Right lobe of liver (tissue), 6 donors: ENCODE results near the gene KCNQ1OT1. TPM values are rescaled to one million over a fixed set of nuclear protein-coding genes. Genes with fewer than 3 reads are reported as not detected.

Experiments used
- ATAC-seq, 4 donors: fragments of 200-7000 bp; cut with Tn5 transposase; one replicate each; pipeline ENCODE4 v1.9.1; 2020; ENCODE audit warnings: mild to moderate bottlenecking in 4 of 4, moderate library complexity in 4 of 4
- DNase-seq, 3 donors: peaks; one replicate each; pipeline ENCODE4 v3.0.0-alpha.2; 2020
- H3K27ac ChIP-seq, 3 donors: fragments of 200-600 bp; one replicate each; pipeline ENCODE4 v1.8.0; 2022
- H3K27me3 ChIP-seq, 2 donors: fragments of 200-600 bp; one replicate each; pipeline ENCODE4 v1.8.0; 2022
- H3K36me3 ChIP-seq, 4 donors: fragments of 200-600 bp; sonication (generic) in 1 of 4; one replicate each; pipeline versions ENCODE4 v1.5.1 to v1.8.0; 2017 to 2022; ENCODE audit warnings: control low read depth in 1 of 4
- H3K4me1 ChIP-seq, 4 donors: fragments of 200-600 bp; sonication (generic) in 1 of 4; one replicate each; pipeline versions ENCODE4 v1.5.1 to v1.8.0; 2017 to 2022; ENCODE audit warnings: control low read depth in 1 of 4
- H3K4me3 ChIP-seq, 3 donors: fragments of 200-600 bp; one replicate each; pipeline ENCODE4 v1.8.0; 2022
- H3K9me3 ChIP-seq, 4 donors: fragments of 200-600 bp; sonication (generic) in 1 of 4; one replicate each; pipeline versions ENCODE4 v1.5.1 to v1.8.0; 2017 to 2022; ENCODE audit warnings: control low read depth in 1 of 4
- POLR2A ChIP-seq: fragments of 450-650 bp; IDR thresholded peaks from one replicate; pipeline ENCODE4 v1.6.1; 2017; ENCODE audit warnings: antibody characterized with exemption, mild to moderate bottlenecking
- WGBS: methylation state at CpG from one replicate; pipeline ENCODE4 v1.1.6; 2018; ENCODE audit warnings: low coverage, low lambda C conversion rate; ENCODE audit not compliant: insufficient coverage; ENCODE audit errors: missing lambda C conversion rate; 5-methylcytosine and 5-hydroxymethylcytosine counted together
- intact Hi-C, 2 donors: fragments of 100-400 bp; cut with DNase I; formaldehyde crosslinking; loops; one replicate each; pipeline versions ENCODE4 v1.11.2 to v1.14.1; 2022
- total RNA-seq, 6 experiments: library from RNA; depleted of rRNA in 2 of 6; stranded (reverse); fragments of >200 nt in 2 of 6; fragmentation: NEBNext Ultra II Directional in 3 of 6; extraction: Animal tissue kit (Norgen Biotek cat#: 25700) in 3 of 6; gene quantifications; one replicate each; pipeline versions ENCODE4 v1.1.0 to v1.2.4, GENCODE V29; 2016 to 2023
- TF ChIP-seq, protein P1 (sequence below), 4 donors: fragments of 200-600 bp in 3 of 4; fragments of 450-650 bp in 1 of 4; IDR thresholded peaks; one replicate each; pipeline versions ENCODE4 v1.5.1 to v1.8.0; 2016 to 2022; ENCODE audit warnings: antibody characterized with exemption in 4 of 4, mild to moderate bottlenecking in 2 of 4
- donor health status: DM: no; HTN: yes; CAD: no.
- donor health status: DM: no; HTN: no; CAD: no.
- donor health status: DM: no; HTN: no; CAD: no.
- donor health status: DM: no; HTN: yes; CAD: no.
- donor health status: DM: no; HTN: yes; CAD: no.

Gene KCNQ1OT1
- total RNA-seq, 6 experiments from 2014 or later: 0.37 to 1.7 (median 0.60) TPM

DNA sequence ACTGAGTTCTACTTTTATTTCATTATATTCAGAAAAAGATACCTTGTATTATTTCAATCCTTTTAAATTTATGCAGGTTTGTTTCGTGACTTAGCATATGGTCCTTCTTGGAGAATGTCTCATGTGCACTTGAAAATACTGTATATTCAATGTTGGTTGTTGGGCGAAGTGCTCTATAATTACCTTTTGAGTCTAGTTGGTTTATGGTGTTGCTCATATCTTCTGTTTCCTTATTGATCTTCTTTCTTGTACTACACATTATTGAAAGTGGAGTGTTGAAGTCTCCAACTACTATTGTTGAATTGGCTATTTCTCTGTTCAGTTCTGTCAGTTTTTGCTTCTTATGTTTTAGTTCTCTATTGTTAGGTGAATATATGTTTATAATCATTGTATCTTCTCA, 90.4 kb downstream of the KCNQ1OT1 start:
- no peak overlapping the region for H3K27ac ChIP-seq
- H3K4me1 ChIP-seq: no peaks in the 10 kb centered on the region
- DNase-seq (no peak), ATAC-seq (no peak)
- WGBS: 74% methylated on average over 2 of the region's 2 CpGs
- H3K4me3 ChIP-seq: no peak overlapping the region
- TF ChIP-seq, protein P1, sequence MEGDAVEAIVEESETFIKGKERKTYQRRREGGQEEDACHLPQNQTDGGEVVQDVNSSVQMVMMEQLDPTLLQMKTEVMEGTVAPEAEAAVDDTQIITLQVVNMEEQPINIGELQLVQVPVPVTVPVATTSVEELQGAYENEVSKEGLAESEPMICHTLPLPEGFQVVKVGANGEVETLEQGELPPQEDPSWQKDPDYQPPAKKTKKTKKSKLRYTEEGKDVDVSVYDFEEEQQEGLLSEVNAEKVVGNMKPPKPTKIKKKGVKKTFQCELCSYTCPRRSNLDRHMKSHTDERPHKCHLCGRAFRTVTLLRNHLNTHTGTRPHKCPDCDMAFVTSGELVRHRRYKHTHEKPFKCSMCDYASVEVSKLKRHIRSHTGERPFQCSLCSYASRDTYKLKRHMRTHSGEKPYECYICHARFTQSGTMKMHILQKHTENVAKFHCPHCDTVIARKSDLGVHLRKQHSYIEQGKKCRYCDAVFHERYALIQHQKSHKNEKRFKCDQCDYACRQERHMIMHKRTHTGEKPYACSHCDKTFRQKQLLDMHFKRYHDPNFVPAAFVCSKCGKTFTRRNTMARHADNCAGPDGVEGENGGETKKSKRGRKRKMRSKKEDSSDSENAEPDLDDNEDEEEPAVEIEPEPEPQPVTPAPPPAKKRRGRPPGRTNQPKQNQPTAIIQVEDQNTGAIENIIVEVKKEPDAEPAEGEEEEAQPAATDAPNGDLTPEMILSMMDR (IDR thresholded peaks at IDR 0.05): no peak
- TF ChIP-seq POLR2A: no peak
- intact Hi-C loops: no loop called here
- no peaks in the 10 kb centered on the region for H3K27me3 ChIP-seq
- no peaks in the 10 kb centered on the region for H3K9me3 ChIP-seq
- H3K36me3 ChIP-seq: no peaks in the 10 kb centered on the region

DNA sequence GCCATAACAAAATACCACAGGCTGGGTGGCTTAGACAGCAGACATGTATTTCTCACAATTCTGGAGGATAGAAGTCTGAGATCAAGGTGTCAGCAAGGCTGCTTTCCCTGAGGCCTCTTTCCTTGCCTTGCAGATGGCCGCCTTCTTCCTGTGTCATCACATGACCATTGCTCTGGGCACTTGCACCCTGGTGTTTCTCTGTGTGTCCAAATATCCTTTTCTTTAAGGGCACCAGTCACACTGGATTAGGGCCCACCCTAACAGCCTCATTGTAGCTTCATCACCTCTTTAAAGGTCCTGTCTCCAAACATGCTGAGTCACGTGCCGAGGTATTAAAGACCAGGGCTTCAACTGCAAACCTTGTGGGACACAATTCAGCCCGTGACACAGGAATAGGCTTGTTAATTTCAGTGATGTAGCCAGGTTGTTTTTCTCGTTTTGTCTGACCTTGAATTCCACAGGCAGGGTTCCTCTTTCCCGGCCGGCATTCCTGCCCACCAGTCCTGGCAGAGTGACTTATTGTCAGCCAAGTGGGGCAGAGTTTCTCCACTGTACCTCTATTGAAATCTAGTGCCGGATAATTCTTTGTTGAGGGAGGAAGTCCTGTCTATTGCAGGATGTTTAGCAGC, 100.1 kb downstream of the KCNQ1OT1 start:
- TF ChIP-seq, protein P1 (IDR thresholded peaks at IDR 0.05): no peak
- TF ChIP-seq POLR2A: no peak
- DNase-seq: no peak

DNA sequence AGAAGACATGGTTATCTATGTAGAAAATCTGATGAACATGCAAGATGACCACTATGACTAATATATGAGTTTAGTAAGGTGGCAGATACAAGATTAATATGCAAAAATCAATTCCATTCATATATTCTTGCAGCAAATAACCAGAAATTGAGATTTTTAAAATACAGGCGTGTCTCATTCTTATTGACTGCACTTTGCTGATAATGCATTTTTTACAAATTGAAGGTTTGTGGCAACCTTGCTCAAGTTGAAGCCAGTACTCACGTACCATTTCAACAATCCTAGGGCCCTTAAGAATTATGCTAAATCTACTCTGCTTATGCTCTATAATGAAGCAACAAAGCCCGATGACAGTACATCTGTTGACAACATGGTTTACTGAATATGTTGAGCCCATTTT, 104.6 kb downstream of the KCNQ1OT1 start:
- Histone ChIP-seq H3K27ac (no peak overlapping the region), H3K27me3 (no peaks in the 10 kb centered on the region), H3K36me3 (no peaks in the 10 kb centered on the region), H3K9me3 (no peaks in the 10 kb centered on the region), H3K4me3 (no peak overlapping the region), H3K4me1 (no peaks in the 10 kb centered on the region)
- DNase-seq (no peak), ATAC-seq (no peak)
- 63% methylated on average over 3 of the region's 3 CpGs for WGBS
- intact Hi-C loops: no loop called here
- TF ChIP-seq POLR2A: no peak
- TF ChIP-seq, protein P1 (IDR thresholded peaks at IDR 0.05): no peak

More for the DNA sequence above, 100.1 kb downstream of the KCNQ1OT1 start:
- ATAC-seq: no peak
- H3K9me3 ChIP-seq: no peaks in the 10 kb centered on the region
- no peak overlapping the region for H3K4me3 ChIP-seq
- no peaks in the 10 kb centered on the region for H3K4me1 ChIP-seq
- 46% methylated on average over 5 of the region's 8 CpGs for whole genome bisulfite sequencing
- no peak overlapping the region for H3K27ac ChIP-seq
- H3K27me3 ChIP-seq: no peaks in the 10 kb centered on the region
- intact Hi-C loops: no loop called here
- no peaks in the 10 kb centered on the region for H3K36me3 ChIP-seq

DNA sequence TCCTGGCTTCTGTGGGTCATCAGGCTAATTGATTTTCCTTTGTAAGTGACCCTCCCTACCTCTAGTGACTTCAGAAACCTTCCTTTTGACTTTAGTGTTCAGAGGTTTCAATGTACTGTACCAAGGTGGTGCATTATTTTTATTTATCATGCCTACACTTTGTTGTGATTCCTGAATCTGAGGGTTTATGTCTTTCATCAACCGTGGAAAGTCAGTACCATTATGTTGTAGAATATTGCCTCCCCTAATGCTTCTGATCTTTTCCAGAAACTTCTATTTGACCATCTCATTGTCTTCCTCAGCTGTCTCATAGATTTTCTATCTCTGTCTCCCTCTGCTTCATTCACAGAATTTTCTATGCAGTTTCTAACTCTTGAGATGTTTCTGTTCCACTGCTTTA, 105.5 kb downstream of the KCNQ1OT1 start:
- no peak overlapping the region for H3K4me3 ChIP-seq
- no peak overlapping the region for H3K27ac ChIP-seq
- 75% methylated on average over 1 of the region's 1 CpG for WGBS
- TF ChIP-seq, protein P1 (IDR thresholded peaks at IDR 0.05): no peak
- TF ChIP-seq POLR2A: no peak
- ATAC-seq: no peak
- no peaks in the 10 kb centered on the region for H3K27me3 ChIP-seq
- no peak for DNase-seq
- H3K4me1 ChIP-seq: no peaks in the 10 kb centered on the region
- intact Hi-C loops: no loop called here
- no peaks in the 10 kb centered on the region for H3K9me3 ChIP-seq
- no peaks in the 10 kb centered on the region for H3K36me3 ChIP-seq
